Measurements from ENCODE around the gene APBA3.
A peak's percentile ranks its signal among the peaks of the same experiment; 100 is the strongest.

The APBA3 gene

DNA sequence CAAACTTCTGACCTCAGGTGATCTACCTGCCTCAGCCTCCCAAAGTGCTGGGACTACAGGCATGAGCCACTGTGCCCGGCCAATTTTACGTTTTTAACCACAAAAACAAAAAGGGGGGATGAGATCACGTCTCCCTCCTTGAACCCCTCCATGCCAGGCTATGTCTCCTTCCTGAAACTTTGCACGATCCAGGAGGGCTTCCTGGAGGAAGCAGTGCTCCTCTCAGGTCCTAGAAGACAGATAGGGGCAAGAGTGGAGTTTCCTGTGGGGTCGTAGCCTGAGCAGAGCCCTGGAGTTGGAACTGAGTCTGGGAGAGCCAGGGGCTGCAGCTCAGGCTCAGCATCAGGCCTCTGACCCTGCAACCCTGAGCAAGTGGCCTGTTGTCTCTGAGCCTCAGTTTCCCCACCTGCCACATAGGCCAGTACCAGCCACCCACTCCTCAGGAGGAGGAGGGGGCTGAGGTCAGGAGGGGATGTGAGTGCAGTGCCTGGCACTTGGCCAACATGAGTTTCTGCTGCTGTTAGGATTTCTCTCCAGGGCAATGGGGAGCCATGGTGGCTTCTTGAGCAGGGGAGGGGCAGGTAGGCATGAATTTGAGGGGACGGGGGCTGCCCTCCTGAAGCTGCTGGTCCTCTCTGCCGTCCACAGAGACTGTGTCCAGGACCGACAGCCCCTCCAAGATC is 16.0 kb downstream of the APBA3 start:
- no peak for DNase-seq

DNA sequence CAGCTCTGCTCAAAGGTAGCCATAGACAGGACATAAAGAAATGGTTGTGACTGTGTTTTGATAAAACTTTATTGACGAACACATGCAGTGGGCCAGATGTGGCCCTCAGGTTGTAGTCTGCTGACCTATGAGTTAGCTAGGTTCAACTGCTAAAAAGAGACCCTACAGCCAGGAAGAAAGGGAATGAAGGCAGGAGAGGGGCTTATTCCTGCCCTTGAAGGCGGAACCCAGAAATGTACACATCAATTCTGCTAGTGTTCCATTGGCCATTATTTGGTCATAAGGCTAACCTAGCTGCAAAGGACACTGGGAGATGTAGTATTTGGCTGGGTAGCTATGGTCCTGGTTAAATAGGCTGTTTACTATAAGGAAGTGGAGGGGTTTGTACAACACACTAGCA is 18.0 kb downstream of the APBA3 start:
- no peak for DNase-seq

DNA sequence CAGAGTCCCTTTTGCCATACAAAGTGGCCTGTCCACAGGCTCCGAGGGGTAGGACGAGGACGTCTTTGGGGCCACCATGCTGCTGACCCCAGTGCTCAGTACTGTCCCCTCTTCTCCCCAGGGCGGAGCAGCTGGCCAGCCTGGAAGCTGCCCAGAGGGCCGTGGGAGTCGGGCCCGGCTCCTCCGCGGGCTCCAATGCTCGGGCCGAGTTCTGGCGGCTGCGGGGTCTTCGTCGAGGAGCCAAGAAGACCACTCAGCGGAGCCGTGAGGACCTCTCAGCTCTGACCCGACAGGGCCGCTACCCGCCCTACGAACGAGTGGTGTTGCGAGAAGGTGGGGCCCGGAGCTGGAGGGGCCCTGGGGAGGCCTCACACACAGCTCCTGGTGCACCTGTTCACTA is 21.1 kb downstream of the APBA3 start:
- no peak for DNase-seq

DNA sequence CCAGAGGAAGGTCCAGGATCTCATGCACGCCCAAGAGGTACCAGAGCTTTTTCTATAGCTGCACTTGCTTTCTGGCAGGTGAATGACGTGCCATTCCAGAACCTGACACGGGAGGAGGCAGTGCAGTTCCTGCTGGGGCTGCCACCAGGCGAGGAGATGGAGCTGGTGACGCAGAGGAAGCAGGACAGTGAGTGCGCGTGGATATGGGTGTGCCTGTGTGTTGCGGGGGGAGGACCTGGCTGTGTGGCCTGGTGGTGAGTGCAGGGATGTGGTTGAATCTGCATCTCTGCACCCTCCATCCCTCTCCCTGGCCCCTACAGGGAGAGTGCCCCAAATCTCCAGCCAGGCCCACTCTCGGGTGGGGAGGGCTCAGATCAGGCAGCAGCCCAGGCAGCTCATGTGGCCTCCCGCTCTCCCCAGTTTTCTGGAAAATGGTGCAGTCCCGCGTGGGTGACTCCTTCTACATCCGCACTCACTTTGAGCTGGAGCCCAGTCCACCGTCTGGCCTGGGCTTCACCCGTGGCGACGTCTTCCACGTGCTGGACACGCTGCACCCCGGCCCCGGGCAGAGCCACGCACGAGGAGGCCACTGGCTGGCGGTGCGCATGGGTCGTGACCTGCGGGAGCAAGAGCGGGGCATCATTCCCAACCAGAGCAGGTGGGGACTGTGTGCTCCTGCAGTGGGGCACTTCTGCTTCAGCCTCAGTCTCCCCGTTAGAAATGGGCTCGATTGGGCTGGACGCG is 22.8 kb downstream of the APBA3 start:
- no peak for DNase-seq

DNA sequence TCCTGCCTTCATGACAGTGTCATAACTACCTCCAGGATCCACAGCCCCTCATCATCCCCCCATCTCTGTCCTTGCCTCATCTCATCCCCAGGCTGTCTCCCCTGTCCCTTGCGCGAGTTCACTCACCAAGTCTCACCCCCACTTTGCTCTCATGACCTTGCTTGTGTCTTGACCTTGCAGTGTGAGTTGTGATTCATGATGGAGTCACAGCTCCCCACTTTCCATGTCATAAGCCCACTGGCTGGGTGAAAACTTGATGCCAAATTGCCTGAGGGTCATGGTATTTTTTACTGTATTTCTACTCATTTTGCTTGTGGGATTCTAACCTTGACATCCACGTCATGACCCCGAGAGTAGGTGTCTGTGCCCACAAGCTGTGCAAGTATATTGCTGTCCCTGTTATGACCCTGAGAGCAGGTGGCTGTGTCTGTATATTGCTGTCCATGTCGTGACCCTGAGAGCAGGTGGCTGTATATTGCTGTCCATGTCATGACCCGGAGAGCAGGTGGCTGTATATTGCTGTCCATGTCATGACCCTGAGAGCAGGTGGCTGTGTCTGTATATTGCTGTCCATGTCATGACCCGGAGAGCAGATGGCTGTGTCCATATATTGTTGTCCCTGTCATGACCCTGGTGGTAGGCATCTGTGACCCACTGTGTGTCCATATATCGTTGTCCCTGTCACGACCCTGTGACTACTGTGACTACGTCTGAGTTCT is 23.8 kb downstream of the APBA3 start:
- DNase-seq: no peak

DNA sequence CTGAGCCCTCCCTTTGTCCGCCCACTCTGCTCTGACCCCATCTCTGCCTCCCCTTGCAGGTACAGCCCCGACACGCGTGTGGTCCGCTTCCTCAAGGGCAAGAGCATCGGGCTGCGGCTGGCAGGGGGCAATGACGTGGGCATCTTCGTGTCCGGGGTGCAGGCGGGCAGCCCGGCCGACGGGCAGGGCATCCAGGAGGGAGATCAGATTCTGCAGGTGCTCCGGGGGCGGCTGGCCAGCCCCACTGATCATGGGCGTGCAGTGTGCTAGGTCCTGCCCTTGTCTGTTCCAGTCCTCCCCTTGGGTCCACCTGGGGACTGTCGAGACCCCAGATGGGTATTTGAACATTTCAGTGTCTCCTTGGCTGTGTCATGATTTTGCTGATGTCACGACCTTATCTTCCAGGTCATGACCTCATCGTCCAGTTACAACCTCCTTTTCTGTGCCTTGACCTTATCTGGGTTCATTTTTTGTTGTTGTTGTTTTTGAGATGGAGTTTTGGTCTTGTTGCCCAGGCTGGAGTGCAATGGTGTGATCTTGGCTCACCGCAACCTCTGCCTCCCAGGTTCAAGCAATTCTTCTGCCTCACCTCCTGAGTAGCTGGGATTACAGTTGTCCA is 25.3 kb downstream of the APBA3 start:
- no peak for DNase-seq

DNA sequence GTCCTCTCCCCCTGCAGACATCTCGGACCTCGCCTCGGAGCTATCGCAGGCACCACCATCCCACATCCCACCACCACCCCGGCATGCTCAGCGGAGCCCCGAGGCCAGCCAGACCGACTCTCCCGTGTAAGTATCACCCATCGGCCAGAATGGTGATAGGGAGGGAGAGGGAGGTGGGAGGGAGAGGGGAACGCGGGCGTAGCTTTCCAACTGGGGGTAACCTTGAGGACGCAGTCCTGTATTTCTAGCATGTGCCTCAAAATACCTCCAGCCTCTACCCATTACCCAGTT is 27.2 kb downstream of the APBA3 start:
- no peak for DNase-seq

DNA sequence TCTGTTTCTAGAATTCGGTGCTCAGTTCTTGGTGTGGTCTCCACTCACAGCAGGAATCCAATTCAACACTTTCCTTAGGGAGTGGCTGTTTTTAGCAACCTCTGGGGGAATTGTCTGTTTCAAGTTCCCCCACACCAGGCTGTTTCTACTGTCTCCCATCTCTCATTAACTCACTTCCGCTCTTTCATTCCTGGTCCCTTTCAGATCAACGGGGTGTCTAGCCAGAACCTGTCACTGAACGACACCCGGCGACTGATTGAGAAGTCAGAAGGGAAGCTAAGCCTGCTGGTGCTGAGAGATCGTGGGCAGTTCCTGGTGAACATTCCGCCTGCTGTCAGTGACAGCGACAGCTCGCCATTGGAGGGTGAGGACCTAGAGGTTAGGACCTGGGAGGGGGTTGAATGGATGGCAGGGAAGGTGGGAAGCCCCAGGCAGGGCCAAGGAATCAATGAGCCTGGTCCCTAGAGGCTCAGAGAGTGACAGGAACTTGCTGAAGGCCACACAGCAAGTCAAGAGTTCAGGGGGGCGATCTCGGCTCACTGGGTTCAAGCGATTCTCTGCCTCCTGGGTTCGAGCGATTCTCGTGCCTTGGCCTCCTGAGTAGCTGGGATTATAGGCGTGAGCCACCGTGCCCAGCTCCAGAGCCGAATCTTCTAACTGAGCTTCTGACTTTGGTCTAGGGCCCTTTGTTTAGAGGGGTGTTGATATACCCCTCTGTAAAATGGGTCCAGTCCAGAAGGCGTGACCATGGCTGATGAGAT is 27.8 kb downstream of the APBA3 start:
- no peak for DNase-seq

DNA sequence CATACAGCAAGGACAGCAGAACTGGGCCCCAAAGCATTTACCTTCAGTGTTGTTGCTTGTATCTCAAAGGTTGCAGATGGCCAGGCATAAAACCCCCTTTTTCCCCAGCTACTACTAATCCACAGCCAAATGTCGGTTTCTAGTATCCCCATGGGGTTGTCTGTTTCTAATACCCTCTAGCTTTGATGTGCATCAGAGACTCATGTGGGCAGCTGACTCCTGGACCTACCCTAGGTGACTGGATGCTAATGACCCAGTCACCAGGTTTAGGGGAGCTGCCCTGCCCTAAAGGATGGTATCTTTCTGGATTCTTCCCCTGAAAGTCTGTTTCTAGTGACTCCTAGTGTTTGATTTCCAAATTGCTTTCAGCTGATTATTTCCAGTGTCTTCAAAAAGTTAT is 29.4 kb downstream of the APBA3 start:
- DNase-seq: no peak

DNA sequence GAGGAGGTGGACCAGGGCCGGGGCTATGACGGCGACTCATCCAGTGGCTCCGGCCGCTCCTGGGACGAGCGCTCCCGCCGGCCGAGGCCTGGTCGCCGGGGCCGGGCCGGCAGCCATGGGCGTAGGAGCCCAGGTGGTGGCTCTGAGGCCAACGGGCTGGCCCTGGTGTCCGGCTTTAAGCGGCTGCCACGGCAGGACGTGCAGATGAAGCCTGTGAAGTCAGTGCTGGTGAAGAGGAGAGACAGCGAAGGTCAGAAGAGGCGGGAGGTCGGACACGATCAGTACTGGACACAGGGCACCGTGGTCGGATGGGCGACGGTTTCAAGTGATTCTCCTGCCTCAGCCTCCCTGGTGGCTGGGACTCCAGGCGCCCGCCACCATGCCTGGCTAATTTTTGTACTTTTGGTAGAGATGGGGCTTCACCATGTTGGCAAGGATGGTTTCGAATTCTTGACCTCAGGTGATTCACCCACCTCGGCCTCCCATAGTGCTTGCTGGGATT is 31.0 kb downstream of the APBA3 start:
- no peak for DNase-seq

DNA sequence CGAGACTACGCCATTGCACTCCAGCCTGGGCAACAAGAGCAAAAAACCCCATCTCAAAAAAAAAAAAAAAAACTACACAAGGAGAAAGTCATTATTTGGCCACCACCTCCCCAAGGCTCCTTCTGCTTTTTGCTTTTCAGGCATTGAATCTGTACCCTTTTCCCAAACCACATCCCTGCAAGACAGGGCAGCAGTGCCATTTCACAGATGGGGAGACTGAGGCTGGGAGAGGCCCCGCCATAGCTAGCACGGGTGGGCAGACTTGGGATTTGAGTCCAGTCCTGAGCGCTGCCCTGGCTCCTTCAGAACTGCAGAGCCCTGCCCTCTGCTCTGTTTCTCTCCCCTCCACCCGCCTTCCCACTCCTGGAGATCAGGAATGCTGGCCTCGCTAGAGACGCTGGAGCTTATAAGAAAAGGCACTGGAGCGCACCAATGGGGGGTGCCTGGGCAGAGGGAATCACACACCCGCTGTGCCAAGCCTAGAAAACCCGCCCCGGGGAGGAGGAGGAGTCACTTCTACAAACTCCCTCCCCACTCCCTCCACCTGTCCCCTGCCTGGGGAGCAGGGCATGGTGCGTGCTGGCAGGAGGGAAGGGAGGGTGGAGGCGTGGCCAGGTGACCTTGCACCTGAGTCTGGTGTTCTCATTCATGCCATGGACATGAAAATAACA is 35.7 kb downstream of the APBA3 start:
- no peak for DNase-seq

DNA sequence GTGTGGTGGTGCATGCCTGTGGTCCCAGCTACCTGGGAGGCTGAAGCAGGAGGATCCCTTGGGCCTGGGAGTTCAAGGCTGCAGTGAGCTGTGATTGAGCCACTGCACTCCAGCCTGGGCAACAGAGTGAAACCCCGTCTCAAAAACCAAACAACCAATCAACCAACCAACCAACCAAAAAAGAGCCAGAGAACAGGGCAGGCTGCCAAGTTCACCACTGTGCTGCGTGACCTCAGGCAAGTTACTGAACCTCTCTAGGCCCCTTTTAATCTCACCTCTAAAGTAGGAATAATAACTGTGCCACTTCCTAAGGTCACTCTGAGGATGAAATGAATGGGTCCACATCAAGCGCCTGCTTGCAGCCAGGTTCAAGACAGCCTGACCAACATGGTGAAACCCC is 36.4 kb downstream of the APBA3 start:
- no peak for DNase-seq

DNA sequence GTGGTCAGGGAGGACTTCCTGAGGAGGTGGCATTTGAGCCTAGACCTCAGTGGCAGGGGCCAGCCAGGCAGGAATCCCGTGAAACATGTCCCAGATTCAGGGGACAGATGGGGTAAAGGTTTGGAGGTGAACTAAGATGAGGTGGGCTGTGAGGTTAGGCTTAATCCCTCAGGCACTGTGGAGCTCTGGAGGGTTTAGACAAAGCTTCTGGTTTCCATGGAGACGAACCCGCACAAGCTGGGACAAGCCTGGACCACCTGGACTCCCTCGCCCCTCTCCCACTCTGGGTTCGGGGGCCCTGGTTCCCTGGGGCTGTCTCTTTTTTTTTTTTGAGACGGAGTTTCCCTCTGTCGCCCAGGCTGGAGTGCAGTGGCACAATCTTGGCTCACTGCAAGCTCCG is 37.6 kb downstream of the APBA3 start:
- DNase-seq: no peak

DNA sequence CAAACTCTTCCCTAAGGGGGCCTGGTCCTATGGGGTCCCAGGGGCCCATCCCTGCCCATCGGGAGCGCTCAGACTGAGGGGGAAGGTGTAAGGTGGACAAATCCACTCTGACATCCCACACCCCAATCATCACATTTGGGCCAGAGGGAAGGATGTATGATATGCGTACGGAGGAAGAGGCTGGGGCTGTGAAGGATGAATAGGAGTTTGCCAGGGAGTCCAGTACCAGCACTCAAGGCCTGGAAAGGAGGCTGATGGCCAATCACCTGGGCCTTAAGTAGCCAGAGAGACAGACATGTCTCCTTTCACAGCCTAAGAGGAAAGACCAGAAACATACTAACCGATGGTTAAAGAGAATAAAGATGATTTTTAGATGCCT is 38.4 kb downstream of the APBA3 start:
- DNase-seq: no peak

DNA sequence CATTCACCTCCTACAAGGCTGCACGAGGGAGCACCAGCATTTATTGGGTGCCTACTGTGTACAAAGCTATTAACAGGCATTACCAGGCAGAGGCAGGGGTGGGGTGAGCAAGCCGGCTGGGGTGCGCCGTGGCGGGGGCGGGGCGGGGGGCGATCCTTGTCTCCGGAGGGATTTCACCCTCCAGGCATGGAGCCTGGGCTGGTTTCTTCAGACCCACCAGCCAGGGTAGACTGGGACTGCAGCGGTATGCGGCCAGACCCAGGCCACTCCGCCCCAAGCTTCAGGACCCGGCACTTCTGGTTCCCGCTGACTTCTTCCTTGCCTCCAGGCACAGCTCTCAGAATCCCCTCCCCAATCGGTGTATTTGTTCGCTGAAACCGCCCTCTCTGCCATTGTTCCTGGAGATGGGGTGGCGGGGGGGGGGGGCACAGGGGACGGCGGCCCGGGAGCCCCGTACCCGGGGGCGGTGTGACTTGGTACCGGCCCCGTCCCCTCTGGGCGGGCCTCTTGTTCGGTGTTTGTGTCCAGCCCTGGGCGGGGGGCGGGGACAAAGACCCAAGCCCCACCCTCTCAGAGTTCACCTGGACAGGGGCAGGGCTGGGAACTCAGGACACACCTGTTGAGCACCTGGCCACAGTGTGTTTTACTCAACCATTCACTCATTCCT is 38.9 kb downstream of the APBA3 start:
- DNase-seq: no peak

DNA sequence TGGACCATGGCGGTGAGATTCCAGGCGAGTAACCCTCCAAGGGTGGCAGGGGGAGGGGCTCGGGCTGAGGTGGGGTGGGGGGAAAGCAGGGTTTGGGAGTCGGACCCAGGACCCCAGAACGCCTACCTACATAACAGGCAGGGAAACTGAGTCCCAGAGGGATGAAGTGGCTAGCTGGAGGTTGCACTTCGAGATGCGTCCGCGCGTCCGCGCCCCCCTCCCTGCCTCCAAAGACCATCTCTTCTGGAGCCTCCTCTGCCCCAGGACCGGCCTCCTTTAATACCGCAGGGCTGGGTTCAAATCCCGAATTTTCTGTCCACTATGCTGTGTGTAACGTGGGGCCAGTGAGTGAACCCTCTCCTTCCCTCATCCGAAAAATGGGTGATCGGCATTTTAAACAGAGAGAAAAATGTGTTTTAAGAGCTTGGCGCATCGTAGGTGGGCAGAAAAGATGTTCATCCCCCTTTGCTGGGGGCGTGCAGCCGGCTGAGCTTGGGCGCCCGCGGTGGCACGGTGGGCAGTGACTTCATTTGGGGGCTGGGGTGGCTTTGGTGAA is 39.5 kb downstream of the APBA3 start:
- no peak for DNase-seq

DNA sequence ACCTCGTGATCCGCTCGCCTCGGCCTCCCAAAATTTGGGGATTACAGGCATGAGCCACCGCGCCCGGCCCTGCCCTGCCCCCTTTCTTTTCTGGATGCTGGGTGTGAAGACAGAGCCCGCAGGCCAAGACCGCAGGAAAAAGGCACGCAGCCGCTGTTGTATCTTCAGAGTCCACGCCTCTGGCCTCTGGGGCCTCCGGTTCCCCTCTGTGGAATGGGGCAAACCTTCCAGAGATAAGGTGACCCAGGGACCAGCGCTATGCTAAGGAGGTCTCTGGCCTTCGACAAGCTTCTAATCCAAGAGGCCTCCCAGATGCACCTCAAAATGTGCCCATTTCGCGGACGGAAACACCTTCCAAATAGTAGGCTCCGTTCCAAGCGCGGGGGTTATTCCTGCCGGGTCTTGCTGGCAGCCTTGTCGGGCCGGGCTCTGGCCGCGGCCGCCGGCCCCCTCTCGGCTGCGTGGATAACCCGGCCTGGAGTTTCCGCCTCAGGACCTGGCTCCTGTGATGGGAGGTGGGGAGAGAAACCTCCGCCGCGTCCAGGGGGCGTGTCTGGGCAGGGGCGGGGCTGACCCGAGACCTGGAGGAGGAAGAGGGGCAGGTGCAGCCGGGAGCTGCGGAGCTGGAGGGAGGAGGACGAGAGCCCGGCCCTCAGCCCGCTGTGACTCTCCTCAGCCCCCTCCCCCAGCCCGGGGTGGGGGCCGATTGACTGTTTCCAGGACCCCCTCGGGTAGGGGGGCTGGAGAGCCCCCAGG is 40.2 kb downstream of the APBA3 start:
- DNase-seq: peak; percentile 96

DNA sequence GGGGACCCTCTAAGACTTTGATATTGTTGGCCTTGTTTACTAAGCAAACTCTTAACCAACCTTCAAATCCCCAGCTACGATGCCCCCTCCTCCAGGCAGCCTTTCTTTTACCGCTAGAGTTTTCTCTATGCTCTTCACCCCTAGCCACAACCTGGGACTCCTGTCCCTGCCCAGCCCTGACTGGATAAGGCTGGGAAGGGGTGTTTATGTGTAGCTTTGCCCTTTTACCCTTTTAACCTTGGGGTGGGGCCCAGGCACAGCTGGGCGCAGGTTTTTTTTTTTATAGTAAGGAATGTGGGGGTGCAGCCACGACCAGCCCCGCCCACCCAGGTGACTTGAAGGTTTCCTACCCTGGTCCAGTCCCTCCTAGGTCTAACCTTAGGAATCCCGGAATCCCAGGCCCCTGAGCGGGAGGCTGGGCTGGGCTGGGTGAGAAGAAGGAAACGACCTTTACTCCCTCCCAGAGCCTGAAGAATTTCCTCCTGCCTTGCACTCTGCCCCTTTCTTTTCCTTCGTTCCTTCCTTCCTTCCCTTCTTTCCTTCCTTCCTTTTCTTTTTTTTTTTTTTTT is 41.1 kb downstream of the APBA3 start:
- DNase-seq: no peak

DNA sequence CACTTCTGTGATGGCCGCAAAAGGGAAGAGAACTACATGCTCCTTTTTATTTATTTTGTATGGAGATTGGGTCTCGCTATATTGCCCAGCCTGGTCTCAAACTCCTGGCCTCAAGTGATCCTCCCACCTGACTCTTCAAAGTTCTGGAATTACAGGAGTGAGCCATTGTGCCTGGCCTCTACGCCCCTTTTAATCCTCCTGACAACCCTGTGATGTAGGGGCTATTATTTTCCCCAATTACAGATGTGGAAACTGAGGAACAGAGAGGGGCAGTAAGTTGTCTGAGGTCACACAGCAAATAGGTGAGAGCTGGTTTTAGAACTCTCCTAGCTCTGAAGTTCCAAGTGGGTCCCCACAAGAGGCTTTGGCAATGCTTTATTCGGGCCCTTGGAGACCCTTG is 41.6 kb downstream of the APBA3 start:
- no peak for DNase-seq

DNA sequence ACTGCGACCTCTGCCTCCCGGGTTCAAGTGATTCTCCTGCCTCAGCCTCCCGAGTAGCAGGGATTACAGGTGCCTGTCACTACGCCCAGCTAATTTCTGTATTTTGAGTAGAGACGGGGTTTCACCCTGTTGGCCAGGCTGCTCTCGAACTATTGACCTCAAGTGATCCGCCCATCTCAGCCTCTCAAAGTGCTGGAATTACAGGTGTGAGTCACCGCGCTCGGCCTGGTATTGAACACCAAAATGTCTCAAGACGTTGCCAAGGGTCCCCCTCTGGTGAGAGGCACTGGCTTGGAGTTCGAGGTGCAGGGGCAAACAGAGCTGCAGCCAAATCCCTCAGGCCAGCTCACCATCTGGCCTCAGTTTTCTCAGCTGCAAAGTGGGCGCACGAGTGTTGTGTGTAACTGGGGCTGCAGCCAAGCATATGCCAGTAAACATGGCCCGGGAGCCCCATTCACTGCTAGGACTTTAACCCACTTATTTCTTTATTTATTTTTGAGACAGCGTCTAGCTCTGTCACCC is 45.3 kb downstream of the APBA3 start:
- no peak for DNase-seq

Measured in activated effector memory CD4-positive, alpha-beta T cell treated with anti-CD3 and anti-CD28 coated beads, Interleukin-2, amount 50 U/mL, for 16 hours (primary cell).